GM23338 (cell line): ENCODE results near the gene MTURN. TPM values are rescaled to one million over a fixed set of nuclear protein-coding genes. Genes with fewer than 3 reads are reported as not detected.

Experiments used
- ATAC-seq: fragments of 200-7000 bp; cut with Tn5 transposase; 3 replicates; pipeline ENCODE4 v1.9.1; 2020
- DNase-seq: peaks from one replicate; pipeline ENCODE4 v3.0.0-alpha.2; 2015; ENCODE audit warnings: low spot score
- H2AFZ ChIP-seq: fragments of 200-600 bp; sonication (generic); 2 replicates; pipeline ENCODE4 v1.8.0; 2016; ENCODE audit warnings: antibody characterized with exemption, mild to moderate bottlenecking, moderate library complexity
- H3F3A ChIP-seq: fragments of 200-600 bp; sonication (generic); replicated peaks from 2 replicates; pipeline ENCODE4 v1.8.0; 2017; ENCODE audit warnings: antibody characterized with exemption, mixed run types, low read depth
- H3K27ac ChIP-seq: fragments of 200-600 bp; sonication (generic); 2 replicates; pipeline ENCODE4 v1.6.1; 2016; ENCODE audit warnings: low read depth
- H3K27me3 ChIP-seq: fragments of 200-600 bp; sonication (generic); 2 replicates; pipeline ENCODE4 v1.8.0; 2016; ENCODE audit warnings: mild to moderate bottlenecking, mixed run types, moderate library complexity; ENCODE audit not compliant: insufficient read depth
- H3K36me3 ChIP-seq: fragments of 200-600 bp; sonication (generic); 2 replicates; pipeline ENCODE4 v1.8.0; 2016; ENCODE audit warnings: mild to moderate bottlenecking; ENCODE audit not compliant: insufficient read depth
- H3K4me1 ChIP-seq: fragments of 200-600 bp; sonication (generic); 2 replicates; pipeline ENCODE4 v1.8.0; 2016; ENCODE audit warnings: mild to moderate bottlenecking, moderate library complexity; ENCODE audit not compliant: insufficient read depth
- H3K4me2 ChIP-seq: fragments of 200-600 bp; sonication (generic); 2 replicates; pipeline ENCODE4 v1.7.1; 2017; ENCODE audit warnings: mixed run types
- H3K4me3 ChIP-seq: fragments of 200-600 bp; sonication (generic); 2 replicates; pipeline ENCODE4 v1.6.1; 2016; ENCODE audit warnings: mixed run types
- H3K79me2 ChIP-seq: fragments of 200-600 bp; sonication (generic); replicated peaks from 2 replicates; pipeline ENCODE4 v1.8.0; 2017; ENCODE audit warnings: mild to moderate bottlenecking; ENCODE audit not compliant: insufficient read depth
- H3K9me2 ChIP-seq: fragments of 200-600 bp; sonication (generic); 2 replicates; pipeline ENCODE4 v1.8.0; 2017; ENCODE audit not compliant: insufficient read depth
- H4K20me1 ChIP-seq: fragments of 200-600 bp; sonication (generic); replicated peaks from 2 replicates; pipeline ENCODE4 v1.8.0; 2017; ENCODE audit warnings: mild to moderate bottlenecking; ENCODE audit not compliant: insufficient read depth
- H3K27ac Mint-ChIP-seq: 2 replicates; pipeline ENCODE4 v1.8.0; 2020; ENCODE audit warnings: inconsistent platforms, mild to moderate bottlenecking, moderate library complexity, mixed read lengths
- H3K27me3 Mint-ChIP-seq: 3 replicates; pipeline ENCODE4 v1.8.0; 2022; ENCODE audit warnings: low read depth, mild to moderate bottlenecking, moderate library complexity, mixed read lengths, inconsistent platforms; ENCODE audit not compliant: insufficient read depth, poor library complexity
- H3K36me3 Mint-ChIP-seq: 3 replicates; pipeline ENCODE4 v1.8.0; 2021; ENCODE audit warnings: low read depth, mild to moderate bottlenecking, inconsistent platforms, moderate library complexity, mixed read lengths
- H3K4me1 Mint-ChIP-seq: 3 replicates; pipeline ENCODE4 v1.8.0; 2020; ENCODE audit warnings: mild to moderate bottlenecking, inconsistent platforms, mixed read lengths
- H3K4me3 Mint-ChIP-seq: 3 replicates; pipeline ENCODE4 v1.8.0; 2021; ENCODE audit warnings: moderate library complexity, mild to moderate bottlenecking, inconsistent platforms, mixed read lengths
- H3K9me3 Mint-ChIP-seq: 3 replicates; pipeline ENCODE4 v1.8.0; 2020; ENCODE audit warnings: moderate library complexity, mild to moderate bottlenecking, inconsistent platforms, mixed read lengths
- CREB1 ChIP-seq: fragments of 250-450 bp; sonication (Bioruptor Pico); IDR thresholded peaks from 2 replicates; pipeline ENCODE4 v1.5.0; 2020; ENCODE audit warnings: low read depth, mild to moderate bottlenecking, moderate library complexity
- EZH2 ChIP-seq: fragments of 200-600 bp; sonication (generic); IDR thresholded peaks from one replicate; pipeline ENCODE4 v1.8.0; 2017; ENCODE audit warnings: antibody characterized with exemption, mild to moderate bottlenecking, low read depth; ENCODE audit not compliant: unreplicated experiment
- EZH2phosphoT487 ChIP-seq: fragments of 200-600 bp; sonication (generic); IDR thresholded peaks from one replicate; pipeline ENCODE4 v1.8.1; 2018; ENCODE audit warnings: antibody characterized with exemption; ENCODE audit not compliant: unreplicated experiment
- JUNB ChIP-seq: IDR thresholded peaks from one replicate; pipeline ENCODE4 v1.6.1; 2016; ENCODE audit warnings: antibody characterized with exemption; ENCODE audit not compliant: unreplicated experiment
- NANOG ChIP-seq: IDR thresholded peaks from 2 replicates; pipeline ENCODE4 v1.6.1; 2016; ENCODE audit warnings: antibody characterized with exemption, borderline replicate concordance
- POLR2AphosphoS5 ChIP-seq: IDR thresholded peaks from 2 replicates; pipeline ENCODE4 v1.6.1; 2016; ENCODE audit warnings: antibody characterized with exemption, low read depth
- STAT1 ChIP-seq: IDR thresholded peaks from one replicate; pipeline ENCODE4 v1.6.1; 2016; ENCODE audit warnings: antibody characterized with exemption; ENCODE audit not compliant: unreplicated experiment
- ZNF114 ChIP-seq: fragments of 250-450 bp; sonication (Bioruptor Pico); IDR thresholded peaks from 2 replicates; pipeline ENCODE4 v1.5.0; 2020; ENCODE audit warnings: mild to moderate bottlenecking, moderate library complexity
- ZNF331 ChIP-seq: fragments of 250-450 bp; sonication (Bioruptor Pico); IDR thresholded peaks from 2 replicates; pipeline ENCODE4 v1.5.0; 2020; ENCODE audit warnings: low read depth, mild to moderate bottlenecking, moderate library complexity
- polyA plus RNA-seq: library from polyadenylated mRNA; unstranded; fragments of >200 nt; fragmentation: Nextera tagmentation; extraction: Ambion mirVana; gene quantifications from 2 replicates; pipeline ENCODE4 v1.2.1, GENCODE V29; 2016
- total RNA-seq: library from RNA; depleted of rRNA; stranded (reverse); fragments of >200 nt; shearing (Covaris generic); gene quantifications from 2 replicates; pipeline ENCODE4 v1.2.3, GENCODE V29; 2014
- TF ChIP-seq, protein P1 (sequence below): fragments of 250-450 bp; sonication (Bioruptor Pico); IDR thresholded peaks from 2 replicates; pipeline ENCODE4 v1.5.0; 2020; ENCODE audit warnings: mild to moderate bottlenecking, moderate library complexity
- TF ChIP-seq, protein P2 (sequence below), 2 experiments: fragments of 200-600 bp in 1 of 2; sonication (generic) in 1 of 2; conservative IDR thresholded peaks; 2 replicates each; pipeline versions ENCODE4 v1.5.1 to v1.6.1; 2016 to 2017; ENCODE audit warnings: antibody characterized with exemption in 2 of 2, low read depth in 2 of 2, mild to moderate bottlenecking in 2 of 2, moderate library complexity in 1 of 2
- TF ChIP-seq, protein P3 (sequence below): IDR thresholded peaks from 2 replicates; pipeline ENCODE4 v1.6.1; 2016; ENCODE audit warnings: antibody characterized with exemption

The MTURN gene
- total and polyA plus RNA-seq, 2 experiments from 2014 or later = 3.1 to 8.7 TPM

DNA sequence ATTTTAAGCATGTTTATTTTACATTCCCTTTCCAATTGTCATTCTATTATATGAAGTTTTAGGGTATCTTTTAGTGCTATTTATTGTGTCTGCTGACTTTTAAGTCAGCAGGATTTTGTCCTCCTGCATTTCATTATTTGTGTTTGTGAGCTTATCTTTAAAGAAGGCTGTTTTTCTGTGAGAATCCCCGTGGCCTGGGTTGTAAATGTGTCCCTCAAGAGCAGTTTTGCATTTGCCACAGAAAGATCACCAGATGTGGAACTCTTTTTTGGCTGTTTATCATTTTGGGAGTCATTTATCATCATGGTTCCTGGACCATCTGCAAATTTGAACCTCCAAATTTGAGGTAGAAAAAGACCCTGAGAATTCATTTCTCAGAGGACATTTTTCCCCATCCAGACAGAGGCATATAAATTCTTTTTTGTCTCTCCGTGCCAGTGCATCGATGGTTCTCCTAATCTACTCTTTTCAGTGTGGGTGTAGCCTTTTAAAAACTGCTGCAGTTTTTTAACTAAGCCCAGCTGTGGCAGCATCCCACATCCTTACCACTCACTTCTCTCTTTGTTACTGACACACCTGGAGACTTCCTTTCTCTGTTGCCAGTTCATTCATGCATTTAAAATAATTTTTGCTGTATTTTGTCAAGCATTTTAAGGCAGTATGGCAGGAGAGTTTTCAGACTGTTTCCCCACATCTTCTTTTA lies 20.1 kb upstream of the MTURN start (continued):
- no peak for TF ChIP-seq ZNF114 (CRISPR knock-in tag)
- TF ChIP-seq JUNB = no peak
- TF ChIP-seq EZH2phosphoT487 = no peak
- no peak for TF ChIP-seq ZNF331
- TF ChIP-seq CREB1 (CRISPR knock-in tag) = no peak
- TF ChIP-seq EZH2 = no peak
- no peak for TF ChIP-seq NANOG
- no peak for TF ChIP-seq POLR2AphosphoS5
- no peak for TF ChIP-seq STAT1
- TF ChIP-seq, protein P1, sequence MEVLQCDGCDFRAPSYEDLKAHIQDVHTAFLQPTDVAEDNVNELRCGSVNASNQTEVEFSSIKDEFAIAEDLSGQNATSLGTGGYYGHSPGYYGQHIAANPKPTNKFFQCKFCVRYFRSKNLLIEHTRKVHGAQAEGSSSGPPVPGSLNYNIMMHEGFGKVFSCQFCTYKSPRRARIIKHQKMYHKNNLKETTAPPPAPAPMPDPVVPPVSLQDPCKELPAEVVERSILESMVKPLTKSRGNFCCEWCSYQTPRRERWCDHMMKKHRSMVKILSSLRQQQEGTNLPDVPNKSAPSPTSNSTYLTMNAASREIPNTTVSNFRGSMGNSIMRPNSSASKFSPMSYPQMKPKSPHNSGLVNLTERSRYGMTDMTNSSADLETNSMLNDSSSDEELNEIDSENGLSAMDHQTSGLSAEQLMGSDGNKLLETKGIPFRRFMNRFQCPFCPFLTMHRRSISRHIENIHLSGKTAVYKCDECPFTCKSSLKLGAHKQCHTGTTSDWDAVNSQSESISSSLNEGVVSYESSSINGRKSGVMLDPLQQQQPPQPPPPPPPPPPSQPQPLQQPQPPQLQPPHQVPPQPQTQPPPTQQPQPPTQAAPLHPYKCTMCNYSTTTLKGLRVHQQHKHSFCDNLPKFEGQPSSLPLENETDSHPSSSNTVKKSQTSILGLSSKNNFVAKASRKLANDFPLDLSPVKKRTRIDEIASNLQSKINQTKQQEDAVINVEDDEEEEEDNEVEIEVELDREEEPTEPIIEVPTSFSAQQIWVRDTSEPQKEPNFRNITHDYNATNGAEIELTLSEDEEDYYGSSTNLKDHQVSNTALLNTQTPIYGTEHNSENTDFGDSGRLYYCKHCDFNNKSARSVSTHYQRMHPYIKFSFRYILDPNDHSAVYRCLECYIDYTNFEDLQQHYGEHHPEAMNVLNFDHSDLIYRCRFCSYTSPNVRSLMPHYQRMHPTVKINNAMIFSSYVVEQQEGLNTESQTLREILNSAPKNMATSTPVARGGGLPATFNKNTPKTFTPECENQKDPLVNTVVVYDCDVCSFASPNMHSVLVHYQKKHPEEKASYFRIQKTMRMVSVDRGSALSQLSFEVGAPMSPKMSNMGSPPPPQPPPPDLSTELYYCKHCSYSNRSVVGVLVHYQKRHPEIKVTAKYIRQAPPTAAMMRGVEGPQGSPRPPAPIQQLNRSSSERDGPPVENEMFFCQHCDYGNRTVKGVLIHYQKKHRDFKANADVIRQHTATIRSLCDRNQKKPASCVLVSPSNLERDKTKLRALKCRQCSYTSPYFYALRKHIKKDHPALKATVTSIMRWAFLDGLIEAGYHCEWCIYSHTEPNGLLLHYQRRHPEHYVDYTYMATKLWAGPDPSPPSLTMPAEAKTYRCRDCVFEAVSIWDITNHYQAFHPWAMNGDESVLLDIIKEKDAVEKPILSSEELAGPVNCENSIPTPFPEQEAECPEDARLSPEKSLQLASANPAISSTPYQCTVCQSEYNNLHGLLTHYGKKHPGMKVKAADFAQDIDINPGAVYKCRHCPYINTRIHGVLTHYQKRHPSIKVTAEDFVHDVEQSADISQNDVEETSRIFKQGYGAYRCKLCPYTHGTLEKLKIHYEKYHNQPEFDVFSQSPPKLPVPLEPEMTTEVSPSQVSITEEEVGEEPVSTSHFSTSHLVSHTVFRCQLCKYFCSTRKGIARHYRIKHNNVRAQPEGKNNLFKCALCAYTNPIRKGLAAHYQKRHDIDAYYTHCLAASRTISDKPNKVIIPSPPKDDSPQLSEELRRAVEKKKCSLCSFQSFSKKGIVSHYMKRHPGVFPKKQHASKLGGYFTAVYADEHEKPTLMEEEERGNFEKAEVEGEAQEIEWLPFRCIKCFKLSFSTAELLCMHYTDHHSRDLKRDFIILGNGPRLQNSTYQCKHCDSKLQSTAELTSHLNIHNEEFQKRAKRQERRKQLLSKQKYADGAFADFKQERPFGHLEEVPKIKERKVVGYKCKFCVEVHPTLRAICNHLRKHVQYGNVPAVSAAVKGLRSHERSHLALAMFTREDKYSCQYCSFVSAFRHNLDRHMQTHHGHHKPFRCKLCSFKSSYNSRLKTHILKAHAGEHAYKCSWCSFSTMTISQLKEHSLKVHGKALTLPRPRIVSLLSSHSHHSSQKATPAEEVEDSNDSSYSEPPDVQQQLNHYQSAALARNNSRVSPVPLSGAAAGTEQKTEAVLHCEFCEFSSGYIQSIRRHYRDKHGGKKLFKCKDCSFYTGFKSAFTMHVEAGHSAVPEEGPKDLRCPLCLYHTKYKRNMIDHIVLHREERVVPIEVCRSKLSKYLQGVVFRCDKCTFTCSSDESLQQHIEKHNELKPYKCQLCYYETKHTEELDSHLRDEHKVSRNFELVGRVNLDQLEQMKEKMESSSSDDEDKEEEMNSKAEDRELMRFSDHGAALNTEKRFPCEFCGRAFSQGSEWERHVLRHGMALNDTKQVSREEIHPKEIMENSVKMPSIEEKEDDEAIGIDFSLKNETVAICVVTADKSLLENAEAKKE (CRISPR knock-in tag) = no peak

DNA sequence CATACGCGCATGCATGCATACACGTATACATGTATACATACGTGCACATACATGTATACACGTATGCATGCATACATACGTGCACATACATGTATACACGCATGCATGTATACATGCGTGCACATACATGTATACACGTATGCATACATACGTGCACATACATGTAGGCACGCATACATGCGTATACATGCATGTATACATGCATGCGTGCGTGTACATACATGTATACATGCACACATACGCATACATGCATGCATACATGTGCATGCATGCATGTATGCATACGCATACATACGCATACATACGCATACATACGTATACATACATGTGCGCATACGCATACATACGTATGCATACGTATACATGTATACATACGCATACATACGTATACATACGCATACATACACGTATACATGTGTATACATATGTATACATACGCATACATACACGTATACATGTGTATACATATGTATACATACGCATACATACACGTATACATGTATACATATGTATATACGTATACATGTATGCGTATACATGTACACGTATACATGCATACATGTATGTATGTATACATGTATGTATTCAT lies 19.0 kb upstream of the MTURN start:
- H3K4me3 Mint-ChIP-seq = no peak overlapping the region
- no peak overlapping the region for H2AFZ ChIP-seq
- no peaks in the 10 kb centered on the region for H3K36me3 ChIP-seq
- H3F3A ChIP-seq = peaks cover 26% of the 10 kb centered on the region
- no peaks in the 10 kb centered on the region for H3K27me3 ChIP-seq
- H3K9me3 Mint-ChIP-seq = peaks cover 30% of the 10 kb centered on the region
- H3K4me3 ChIP-seq = no peak overlapping the region
- H3K4me1 ChIP-seq = no peaks in the 10 kb centered on the region
- no peak overlapping the region for H3K4me2 ChIP-seq
- no peaks in the 10 kb centered on the region for H4K20me1 ChIP-seq
- no peaks in the 10 kb centered on the region for H3K9me2 ChIP-seq
- H3K36me3 Mint-ChIP-seq = peaks cover 15% of the 10 kb centered on the region
- no peaks in the 10 kb centered on the region for H3K79me2 ChIP-seq
- DNase-seq = no peak
- peaks cover 2% of the 10 kb centered on the region for H3K27me3 Mint-ChIP-seq
- H3K27ac Mint-ChIP-seq = no peak overlapping the region
- ATAC-seq = no peak
- H3K4me1 Mint-ChIP-seq = no peaks in the 10 kb centered on the region
- no peak overlapping the region for H3K27ac ChIP-seq
- TF ChIP-seq ZNF114 (CRISPR knock-in tag) (no peak), ZNF331 (no peak), POLR2AphosphoS5 (no peak), CREB1 (CRISPR knock-in tag) (no peak), JUNB (no peak), EZH2phosphoT487 (no peak), STAT1 (no peak)
- TF ChIP-seq, protein P2, sequence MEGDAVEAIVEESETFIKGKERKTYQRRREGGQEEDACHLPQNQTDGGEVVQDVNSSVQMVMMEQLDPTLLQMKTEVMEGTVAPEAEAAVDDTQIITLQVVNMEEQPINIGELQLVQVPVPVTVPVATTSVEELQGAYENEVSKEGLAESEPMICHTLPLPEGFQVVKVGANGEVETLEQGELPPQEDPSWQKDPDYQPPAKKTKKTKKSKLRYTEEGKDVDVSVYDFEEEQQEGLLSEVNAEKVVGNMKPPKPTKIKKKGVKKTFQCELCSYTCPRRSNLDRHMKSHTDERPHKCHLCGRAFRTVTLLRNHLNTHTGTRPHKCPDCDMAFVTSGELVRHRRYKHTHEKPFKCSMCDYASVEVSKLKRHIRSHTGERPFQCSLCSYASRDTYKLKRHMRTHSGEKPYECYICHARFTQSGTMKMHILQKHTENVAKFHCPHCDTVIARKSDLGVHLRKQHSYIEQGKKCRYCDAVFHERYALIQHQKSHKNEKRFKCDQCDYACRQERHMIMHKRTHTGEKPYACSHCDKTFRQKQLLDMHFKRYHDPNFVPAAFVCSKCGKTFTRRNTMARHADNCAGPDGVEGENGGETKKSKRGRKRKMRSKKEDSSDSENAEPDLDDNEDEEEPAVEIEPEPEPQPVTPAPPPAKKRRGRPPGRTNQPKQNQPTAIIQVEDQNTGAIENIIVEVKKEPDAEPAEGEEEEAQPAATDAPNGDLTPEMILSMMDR (conservative IDR thresholded peaks at IDR 0.05; ENCODE audit: low read depth in 2 of 2) = no peak
- TF ChIP-seq, protein P3, sequence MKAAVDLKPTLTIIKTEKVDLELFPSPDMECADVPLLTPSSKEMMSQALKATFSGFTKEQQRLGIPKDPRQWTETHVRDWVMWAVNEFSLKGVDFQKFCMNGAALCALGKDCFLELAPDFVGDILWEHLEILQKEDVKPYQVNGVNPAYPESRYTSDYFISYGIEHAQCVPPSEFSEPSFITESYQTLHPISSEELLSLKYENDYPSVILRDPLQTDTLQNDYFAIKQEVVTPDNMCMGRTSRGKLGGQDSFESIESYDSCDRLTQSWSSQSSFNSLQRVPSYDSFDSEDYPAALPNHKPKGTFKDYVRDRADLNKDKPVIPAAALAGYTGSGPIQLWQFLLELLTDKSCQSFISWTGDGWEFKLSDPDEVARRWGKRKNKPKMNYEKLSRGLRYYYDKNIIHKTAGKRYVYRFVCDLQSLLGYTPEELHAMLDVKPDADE = no peak
